A673 (cell line): ENCODE measurements around the gene ANKMY1.

Experiments
- CTCF ChIP-seq: fragments of 300-800, 200-600 bp; sonication (generic); conservative IDR thresholded peaks from 2 replicates; pipeline ENCODE4 v1.5.1; 2017; ENCODE audit warnings: low read depth, mild to moderate bottlenecking, antibody characterized with exemption, low read length, moderate library complexity, mixed read lengths
- EZH2 ChIP-seq: fragments of 200-600 bp; sonication (generic); IDR thresholded peaks from 2 replicates; pipeline ENCODE4 v1.6.1; 2017; ENCODE audit warnings: borderline replicate concordance, low read depth, mild to moderate bottlenecking, mixed read lengths, antibody characterized with exemption, low read length; ENCODE audit not compliant: poor library complexity, severe bottlenecking

DNA sequence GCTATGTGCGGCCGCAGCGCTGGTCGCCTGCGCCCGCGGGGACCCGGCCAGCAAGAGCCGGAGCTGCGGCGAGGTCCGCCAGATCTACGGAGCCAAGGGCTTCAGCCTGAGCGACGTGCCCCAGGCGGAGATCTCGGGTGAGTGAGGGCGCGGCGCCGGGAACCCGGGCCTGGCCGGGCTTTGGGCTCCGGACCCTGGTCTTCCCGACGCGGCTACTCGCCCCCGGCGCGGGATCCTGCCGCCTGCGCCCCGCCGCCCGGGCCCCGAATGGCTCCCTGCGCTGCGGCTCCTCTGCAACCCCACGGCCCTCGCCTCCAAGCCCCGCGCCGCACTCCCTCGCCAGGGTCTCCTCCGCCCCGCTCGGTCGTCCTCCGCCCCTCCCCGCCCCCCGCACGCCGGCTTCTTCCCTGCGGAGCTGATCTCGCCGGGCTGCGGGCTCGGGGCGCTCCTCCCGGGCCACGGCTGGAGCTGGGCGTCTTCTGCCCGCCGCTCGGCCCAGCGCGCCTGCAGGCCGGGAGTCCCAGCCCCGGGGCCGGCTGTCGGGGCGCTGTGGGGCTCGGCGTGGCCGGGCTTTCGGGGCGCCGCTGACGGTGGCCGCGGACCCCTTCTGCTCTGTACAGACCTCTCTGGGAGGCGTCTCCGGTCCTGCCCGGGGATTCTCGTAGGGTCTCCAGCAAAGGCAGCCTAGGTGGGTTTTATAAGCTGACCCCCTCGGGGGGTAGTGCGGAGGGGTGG lies 121.7 kb downstream of the ANKMY1 start:
- TF ChIP-seq CTCF, result no peak
- TF ChIP-seq EZH2, result no peak
